Amniotic stem cell (primary cell): ENCODE measurements around the gene LHFPL4.

Experiments
- DNase-seq: peaks from one replicate; lab custom pipeline; 2025; lab: John Stamatoyannopoulos, UW

The LHFPL4 gene

DNA sequence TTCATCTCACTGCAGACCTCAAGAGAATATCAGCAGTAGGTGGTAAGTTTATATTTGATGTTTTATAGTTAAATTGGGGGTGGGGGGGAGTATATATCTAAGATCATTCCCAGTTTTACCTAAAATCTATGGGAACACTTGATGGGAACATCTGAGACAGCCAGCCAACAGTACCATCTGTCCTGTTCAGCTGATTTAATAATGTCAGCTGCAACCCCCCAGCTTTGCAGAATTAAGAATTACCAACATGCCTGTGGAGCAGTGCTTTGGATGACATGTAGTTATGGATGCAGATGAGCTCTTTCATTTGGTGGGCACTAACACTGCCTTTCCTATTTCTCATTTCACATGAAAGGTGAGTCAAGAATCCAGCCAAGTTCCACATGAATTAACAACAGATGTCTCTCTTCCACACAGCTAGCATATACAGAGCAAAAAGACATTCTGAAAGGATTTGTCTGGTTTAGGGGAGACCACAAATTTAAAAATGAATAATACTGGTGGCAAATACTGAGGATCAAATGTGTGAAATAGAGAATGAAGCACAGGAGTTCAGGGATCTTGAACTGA lies 80.0 kb downstream of the LHFPL4 start:
- no peak for DNase-seq

DNA sequence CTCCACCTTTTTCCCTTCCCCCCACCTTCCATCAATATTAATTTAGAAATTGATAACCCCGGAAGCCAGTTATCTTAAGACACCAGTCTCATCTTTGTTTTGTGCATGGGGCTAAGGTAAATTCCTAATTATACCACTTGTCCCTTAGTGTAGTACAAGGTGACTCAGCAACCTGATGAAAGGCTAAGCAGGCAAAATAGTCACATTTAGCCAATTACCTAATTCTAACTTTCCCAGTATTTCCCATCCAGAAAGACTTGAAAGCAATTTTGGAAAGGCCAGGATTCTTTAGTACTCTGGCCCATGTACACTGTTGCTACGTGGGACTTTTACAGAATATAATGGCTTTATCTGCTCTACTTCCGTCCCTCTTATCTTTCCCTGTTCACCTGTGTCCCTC lies 83.6 kb downstream of the LHFPL4 start:
- DNase-seq: no peak

- DNase-seq: no peak
Observed at GRCh38 chr3:9468460-9468859, 85.2 kb downstream of the LHFPL4 start.

DNA sequence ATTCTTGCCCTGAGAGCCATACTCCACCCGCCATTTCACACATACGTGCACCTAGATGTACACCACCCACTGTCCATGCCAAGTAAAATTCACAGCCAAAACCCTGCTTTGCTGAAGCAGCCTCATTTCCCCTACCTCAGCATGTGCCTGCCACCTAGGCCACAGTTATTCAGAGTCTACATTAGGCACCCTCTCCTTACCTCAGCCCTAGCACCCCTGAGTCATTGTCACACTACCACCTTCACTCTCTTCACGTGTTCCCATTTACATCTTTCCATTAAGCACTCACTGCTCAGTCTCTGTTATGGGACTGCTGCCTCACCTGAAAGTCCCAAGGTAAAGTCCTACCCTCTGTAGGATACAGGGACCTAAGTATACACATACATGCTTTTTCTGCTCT lies 86.2 kb downstream of the LHFPL4 start:
- DNase-seq: no peak

DNA sequence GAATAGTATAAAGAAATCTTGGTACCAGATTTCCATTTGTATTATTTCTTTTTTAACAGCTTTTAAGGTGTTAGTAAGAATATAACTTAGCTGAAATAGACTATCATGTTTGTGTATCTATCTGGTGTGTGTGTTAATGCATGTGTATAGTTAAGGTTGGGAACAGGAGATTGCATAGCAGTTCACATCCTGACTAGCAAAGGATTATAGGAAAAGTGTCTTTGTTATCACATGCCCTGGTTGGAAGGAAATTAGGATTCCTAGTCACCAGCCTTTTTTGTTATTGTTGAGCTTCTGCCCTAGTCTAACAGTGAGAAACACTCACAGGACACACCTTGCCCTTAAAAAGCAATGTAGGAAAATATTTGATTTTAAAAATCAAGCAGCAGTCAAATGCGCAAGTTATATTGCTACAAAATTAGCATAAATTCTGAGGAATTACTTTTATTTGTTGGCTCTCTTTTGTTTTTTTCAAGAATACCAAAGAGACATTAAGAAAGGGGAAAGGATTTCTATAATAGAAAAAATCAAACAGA lies 98.0 kb downstream of the LHFPL4 start:
- no peak for DNase-seq

GRCh38 chr3:9452417-9452816 lies 101.2 kb downstream of the LHFPL4 start:
- DNase-seq: no peak

DNA sequence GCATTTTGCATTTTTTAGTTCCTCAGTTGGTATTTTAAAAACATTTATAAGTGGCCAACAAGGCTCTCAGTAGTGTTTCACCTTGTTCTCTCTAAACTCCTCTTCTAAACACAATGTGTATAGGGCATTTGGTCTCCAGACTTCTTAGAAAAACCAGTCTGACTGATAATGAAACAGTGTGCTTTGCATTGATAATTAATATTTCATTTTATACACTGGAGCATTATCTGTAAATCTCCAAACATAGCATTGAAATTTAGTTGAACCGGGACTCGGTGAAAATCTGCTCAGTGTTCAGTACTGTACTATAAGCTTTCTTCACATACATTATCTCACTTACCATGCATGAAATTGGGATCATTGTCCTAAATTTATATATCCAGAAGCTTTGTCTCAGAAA lies 102.6 kb downstream of the LHFPL4 start:
- DNase-seq: no peak

DNA sequence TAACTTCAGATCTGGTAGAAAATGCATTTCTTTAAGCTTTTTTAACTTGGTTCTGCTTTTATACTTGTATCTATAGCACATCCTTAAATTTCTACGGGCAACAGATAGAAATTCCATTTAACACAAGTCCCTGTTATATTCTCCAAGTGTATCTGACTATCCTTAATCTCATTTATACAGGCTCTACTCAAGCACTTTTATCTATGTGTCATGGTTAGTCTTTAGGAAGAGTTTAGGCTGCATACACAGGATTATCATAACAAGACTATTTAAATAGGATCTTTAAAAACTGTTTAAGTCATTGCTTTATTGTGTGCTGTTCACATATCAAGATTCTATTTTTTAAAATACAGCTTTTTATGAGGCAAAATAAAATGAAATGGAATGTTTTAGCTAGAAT lies 103.5 kb downstream of the LHFPL4 start:
- no peak for DNase-seq

- DNase-seq: no peak
Observed at GRCh38 chr3:9448643-9449042, 105.0 kb downstream of the LHFPL4 start.
